ENCODE results near the gene ERC1.

DNA sequence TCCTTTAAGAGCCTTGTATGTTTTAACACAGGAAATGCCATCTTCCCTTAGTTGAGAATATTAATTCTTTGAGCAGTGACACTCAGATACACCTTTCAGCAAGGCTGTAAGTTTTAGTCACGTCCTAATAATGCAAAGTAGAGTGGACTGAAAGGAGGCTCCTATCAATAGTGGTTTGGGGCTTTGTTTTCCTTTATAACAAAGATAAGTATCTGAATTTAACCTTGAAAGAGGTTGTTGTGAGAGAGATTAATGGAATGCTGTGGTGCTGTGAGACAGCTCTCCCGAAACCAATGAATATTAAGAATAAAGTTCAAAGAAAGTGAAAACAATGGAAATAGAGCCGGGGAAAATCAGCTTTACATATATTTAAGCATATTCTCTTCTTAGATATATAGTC lies 259.6 kb downstream of the ERC1 start:
- no peak for TF ChIP-seq EZH2 (IDR thresholded peaks at IDR 0.05; ENCODE audit: low read length, unreplicated experiment)
- no peak for TF ChIP-seq EZH2phosphoT487 (IDR thresholded peaks at IDR 0.05; ENCODE audit: borderline replicate concordance, low read length)
